OCI-LY7 (cell line): Measurements from ENCODE around the gene PPP1R7.

Source experiments
- EZH2phosphoT487 ChIP-seq: fragments of 200-600 bp; sonication (generic); IDR thresholded peaks from 2 replicates; pipeline ENCODE4 v1.6.1; 2018; ENCODE audit warnings: low read depth, borderline replicate concordance, mild to moderate bottlenecking, mixed run types, antibody characterized with exemption, low read length, moderate library complexity, mixed read lengths
- TF ChIP-seq, protein P1 (sequence below): fragments of 200-600 bp; sonication (generic); conservative IDR thresholded peaks from 2 replicates; pipeline ENCODE4 v1.5.1; 2014; ENCODE audit warnings: mild to moderate bottlenecking, antibody characterized with exemption, low read length, moderate library complexity, mixed read lengths

- TF ChIP-seq, protein P1, sequence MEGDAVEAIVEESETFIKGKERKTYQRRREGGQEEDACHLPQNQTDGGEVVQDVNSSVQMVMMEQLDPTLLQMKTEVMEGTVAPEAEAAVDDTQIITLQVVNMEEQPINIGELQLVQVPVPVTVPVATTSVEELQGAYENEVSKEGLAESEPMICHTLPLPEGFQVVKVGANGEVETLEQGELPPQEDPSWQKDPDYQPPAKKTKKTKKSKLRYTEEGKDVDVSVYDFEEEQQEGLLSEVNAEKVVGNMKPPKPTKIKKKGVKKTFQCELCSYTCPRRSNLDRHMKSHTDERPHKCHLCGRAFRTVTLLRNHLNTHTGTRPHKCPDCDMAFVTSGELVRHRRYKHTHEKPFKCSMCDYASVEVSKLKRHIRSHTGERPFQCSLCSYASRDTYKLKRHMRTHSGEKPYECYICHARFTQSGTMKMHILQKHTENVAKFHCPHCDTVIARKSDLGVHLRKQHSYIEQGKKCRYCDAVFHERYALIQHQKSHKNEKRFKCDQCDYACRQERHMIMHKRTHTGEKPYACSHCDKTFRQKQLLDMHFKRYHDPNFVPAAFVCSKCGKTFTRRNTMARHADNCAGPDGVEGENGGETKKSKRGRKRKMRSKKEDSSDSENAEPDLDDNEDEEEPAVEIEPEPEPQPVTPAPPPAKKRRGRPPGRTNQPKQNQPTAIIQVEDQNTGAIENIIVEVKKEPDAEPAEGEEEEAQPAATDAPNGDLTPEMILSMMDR, result no peak
- TF ChIP-seq EZH2phosphoT487, result no peak
These were observed 26.3 kb upstream of the PPP1R7 start for GRCh38 chr2:241123816-241124536.
